ENCODE data around the gene C19orf44.

DNA sequence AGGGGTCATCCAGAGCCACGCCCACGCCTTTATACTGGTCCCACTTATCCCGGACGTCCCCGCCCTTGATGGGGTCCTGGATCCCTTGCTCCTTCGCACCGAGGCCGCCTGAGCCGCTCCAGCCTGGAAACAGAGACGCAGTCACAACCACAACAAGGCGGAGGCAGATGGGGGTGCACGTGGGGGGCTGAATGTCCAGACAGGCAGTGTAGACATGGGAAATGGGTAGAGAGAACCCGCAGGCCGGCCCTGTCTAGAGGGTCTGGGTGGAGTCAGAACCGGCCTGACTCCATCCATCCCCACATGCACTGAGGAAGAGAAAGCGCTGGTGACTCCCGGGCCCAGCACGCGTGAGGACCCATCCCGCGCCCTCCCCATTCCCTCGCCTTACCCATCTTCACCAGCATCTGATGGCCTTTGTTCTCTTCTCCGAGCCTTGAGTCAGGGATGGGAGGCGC lies 23.1 kb downstream of the C19orf44 start:
- TF ChIP-seq EZH2 (IDR thresholded peaks at IDR 0.05; ENCODE audit: insufficient read depth, poor library complexity, severe bottlenecking) (no peak), EZH2phosphoT487 (IDR thresholded peaks at IDR 0.05; ENCODE audit: insufficient read depth, low read depth) (no peak)

All from GM23248 (cell line).